Fibroblast of skin of right quadriceps (primary cell): ENCODE measurements around the gene OFD1.
A peak's percentile ranks its signal among the peaks of the same experiment; 100 is the strongest.

Source experiments
- DNase-seq: peaks from one replicate; pipeline ENCODE4 v3.0.0-alpha.2; 2013

Gene OFD1

DNA sequence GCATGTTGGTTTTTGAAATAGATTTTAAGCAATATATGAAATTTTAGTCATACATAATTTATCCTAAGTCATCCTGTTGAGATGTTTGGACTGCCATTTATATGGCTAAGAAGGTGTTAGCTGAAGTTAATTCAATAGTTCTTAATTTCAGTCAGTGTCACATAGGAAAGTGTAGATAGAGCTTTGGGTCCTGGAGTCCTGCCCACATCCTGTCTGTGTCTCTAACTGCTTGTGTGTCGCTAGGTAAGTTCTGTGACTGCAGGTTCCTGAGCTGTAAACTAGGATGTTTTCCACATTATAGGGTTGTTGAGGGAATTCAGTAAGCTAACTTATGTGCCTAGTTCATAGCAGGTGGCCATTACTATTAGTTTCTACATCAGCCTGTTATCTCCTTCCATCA, 20.7 kb downstream of the OFD1 start:
- DNase-seq = no peak

DNA sequence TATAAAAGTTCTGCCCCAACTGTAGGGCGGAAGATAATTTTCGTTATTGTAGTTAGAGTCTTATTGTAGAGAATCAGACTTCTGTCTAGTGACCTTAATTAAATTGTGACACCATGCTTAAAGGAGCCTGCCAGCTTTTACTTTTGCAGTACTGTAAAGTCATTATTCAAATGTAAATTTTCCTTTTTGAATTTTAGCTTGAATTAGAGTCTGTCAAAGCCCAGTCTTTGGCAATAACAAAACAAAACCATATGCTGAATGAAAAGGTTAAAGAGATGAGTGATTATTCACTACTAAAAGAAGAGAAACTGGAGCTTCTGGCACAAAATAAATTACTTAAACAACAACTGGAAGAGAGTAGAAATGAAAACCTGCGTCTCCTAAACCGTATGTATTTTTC, 21.8 kb downstream of the OFD1 start:
- DNase-seq = no peak

DNA sequence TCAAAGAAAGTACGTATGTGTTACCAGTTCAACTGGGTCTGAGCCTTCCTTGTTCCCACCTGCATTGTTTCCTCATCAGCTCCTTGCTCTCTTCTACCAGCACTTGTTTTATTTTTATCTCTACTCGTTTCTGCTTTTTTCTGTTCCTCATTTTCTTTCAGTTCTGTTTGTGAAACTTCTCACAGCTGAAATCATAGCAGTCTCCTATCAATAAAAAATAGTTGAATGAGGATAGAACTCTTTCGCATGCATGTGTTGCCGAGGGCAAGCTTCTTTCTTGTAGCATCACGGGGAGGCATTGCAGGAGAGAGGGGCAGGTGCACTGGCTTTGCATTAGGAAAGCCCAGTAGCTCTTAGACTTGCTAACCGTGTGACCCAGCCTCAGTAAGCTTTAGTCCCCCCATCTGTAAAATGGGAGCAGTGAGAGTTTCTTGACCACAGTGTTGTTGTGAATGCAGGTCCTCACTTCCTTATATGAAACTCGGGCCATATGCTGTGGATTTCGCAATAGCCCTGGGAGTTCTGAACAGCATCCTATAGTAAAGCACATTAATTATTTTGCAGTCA, 24.7 kb downstream of the OFD1 start:
- no peak for DNase-seq

DNA sequence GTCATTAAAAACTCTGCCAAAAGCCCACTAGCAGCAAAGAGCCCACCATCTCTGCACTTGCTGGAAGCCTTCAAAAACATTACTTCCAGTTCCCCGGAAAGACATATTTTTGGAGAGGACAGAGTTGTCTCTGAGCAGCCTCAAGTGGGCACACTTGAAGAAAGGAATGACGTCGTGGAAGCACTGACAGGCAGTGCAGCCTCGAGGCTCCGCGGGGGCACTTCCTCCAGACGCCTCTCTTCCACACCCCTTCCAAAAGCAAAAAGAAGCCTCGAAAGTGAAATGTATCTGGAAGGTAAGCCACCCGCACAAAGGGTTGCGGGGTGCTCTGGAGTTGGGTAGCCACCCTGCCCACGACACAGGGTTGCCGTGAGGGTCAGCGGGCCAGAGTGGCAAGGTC, 25.9 kb downstream of the OFD1 start:
- DNase-seq = no peak

DNA sequence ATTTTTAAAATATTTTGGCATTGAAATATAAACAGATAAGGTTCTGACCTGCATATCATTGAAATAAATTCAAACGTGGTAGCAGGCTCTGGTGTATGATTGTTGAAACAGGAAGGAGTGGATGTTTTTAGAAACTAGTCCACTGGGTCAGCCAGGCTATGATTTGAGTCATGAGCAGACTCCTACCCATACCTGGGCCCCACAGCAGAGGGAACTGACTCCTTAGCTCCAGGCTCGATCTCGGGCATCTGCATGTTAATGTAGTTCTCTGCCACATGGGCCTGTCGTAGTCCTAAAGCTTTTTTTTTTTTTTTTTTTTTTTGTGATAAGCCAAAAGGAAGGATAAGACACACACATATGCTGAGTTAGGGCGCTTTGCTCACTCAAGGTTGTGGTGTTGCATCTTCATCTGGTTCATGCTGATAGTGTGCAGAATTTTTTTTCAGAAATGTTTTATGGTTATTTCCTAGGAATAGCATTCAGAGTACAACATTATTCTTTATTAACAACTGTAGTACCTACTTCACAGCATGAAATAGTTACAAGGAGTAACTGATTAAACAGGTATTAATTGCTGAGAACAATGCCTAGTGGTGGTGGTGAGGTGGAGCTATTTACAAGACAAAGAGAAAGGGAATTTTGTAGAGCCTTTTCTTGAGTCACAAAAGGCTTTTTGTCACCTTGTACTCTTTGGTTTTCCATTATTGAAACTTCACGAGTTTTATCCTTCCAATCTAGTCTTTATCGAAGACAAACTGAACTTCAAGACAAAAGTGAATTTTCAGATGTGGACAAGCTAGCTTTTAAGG, 27.3 kb downstream of the OFD1 start:
- DNase-seq = peak; percentile 3

DNA sequence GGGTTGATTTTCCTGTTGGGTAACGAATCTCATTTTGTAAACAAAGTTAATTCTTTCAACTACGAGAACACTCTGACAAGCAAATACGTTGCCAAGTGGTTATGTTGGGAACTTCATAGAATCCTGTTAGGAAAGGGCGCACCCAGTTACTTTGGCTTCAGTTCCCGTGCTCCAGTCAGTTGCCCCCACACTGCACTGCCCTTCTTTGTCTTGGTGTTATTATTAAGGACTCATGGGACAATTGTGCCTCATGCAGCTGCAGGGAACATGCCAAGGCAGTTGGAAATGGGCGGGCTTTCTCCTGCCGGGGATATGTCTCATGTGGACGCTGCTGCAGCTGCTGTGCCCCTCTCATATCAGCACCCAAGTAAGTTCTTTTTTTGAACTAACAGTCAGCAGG, 28.9 kb downstream of the OFD1 start:
- no peak for DNase-seq

DNA sequence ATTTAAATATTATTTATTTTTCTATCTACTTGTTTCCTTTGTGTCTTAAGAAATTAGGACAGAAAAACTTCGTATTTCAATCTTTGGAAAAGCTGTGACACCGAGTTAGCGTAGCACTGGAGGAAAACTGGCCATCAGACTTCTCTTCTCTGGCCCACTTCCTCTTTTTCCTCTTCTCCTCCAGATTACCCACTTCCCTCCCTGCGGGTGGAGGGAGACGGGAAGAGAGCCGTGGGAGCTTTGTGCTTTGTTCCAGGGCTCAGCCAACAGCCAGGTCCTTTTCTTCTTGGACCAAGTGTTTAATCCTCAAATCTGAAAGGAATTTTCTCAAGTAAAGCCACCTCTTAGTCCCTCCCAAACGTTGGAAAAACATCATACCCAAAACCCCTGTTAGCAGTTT, 29.7 kb downstream of the OFD1 start:
- DNase-seq = no peak

DNA sequence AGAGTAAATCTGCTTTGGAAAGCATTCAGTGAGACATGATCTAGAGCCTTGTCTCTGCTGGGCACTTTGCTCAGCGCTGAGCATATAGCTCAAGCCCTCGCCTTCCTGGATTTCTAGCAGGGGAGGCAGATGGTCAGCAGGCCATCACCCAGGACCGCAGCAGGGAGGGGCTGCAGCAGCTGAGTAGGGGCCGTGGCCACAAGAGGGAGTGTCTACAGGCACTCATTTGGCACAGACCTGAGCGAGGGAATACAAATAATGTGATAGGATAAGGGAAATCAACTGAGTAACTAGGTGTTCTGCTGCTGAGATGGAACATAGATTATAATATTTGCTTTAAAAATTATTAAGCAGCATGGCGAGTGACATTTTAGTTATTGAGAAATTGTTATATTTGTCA, 30.2 kb downstream of the OFD1 start:
- no peak for DNase-seq

DNA sequence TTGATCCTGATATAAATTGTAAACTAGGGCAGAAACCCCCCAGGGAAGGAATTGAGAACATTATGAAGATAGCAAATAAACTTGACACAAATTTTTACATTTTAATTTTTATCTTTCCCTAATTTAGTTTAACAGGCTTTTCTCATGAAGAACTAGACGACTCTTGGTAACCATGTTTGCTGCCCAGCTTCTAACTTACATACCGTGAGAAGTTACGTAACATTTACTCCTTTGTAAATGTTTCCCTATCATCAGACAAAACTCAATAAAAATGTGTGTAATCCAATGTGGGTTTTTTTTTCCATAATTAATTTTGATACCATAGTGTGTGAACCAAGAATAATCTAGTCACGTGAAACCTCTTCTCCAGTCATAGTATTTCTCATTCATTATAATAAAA, 34.4 kb downstream of the OFD1 start:
- DNase-seq = no peak

DNA sequence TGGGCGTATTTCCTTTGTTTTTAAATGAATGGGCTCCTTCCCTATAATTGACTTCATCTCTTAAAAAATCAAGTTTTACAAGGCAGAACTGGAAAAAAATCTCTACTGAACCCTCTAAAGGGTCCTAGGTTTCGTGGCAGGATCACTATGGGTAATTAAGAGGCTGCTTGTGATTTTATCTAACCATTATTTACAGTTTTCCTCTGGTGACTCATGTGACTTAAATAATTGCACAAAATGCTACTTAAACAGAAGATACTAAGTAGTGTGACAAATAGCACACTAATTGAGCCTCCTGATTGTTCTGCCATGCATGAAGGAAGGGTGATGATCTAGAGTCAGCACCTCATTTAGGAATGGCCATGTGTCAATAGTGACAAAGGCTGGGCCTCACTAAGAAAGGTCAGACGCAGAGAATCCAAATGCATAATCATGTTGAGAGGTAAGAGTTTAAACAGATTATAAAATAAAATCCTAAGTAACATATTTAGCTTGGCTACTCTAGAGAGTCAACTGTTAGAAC, 35.5 kb downstream of the OFD1 start:
- no peak for DNase-seq

DNA sequence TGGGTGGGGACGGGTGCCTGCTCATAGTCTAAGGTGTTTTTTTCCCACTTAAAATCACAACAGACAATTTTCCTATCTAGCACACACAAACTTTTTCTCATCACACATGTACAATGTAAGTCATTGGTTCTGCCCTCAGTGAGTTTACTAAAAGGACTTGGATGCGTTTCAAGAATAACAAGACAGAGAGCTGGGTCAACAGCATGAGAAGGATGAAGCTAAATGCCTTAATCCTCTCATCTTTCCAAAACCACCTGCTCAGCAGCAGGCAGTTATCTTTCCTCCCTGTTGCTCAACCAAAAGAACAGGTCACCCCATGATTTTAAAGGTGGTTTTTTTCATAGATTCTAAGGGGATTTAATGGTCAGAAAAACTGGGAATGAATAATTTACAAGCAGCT, 40.1 kb downstream of the OFD1 start:
- DNase-seq = no peak

DNA sequence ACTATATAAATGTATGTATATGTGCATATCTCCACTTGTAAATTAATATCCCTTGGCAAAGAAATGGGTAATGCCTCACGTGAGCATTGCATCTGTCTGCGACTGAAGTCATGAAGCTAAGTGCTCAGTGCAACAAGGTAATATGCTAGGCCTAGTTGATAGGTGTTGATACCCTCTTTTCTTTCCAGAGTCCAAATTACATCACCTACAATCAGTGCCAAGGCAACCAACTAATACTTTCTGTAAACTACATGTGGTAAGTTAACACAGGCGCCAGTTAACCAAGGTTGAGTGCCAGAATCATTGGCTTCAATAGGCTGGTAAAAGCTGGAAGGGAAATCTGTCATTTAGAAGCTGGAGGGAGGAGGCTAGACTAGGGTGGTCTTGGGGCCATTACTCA, 41.3 kb downstream of the OFD1 start:
- DNase-seq = no peak

DNA sequence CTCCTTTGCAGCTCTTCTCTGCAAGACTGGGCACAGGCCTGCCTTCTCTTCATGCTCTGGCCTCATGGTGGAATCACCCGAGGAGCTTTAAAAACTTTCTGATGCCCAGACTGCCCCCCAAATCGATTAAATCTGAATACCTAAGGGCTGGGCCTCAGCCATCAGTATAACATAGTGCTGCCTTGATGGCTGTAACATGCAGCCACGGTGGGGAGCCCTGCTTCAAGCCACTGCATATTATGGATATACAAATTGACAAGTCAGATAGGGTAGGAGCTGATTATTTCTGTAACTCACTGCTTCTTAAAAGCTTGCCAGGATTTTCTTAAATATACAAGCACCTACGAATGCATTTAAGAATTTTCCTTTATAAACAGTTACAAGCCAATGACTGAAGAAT, 41.8 kb downstream of the OFD1 start:
- no peak for DNase-seq

DNA sequence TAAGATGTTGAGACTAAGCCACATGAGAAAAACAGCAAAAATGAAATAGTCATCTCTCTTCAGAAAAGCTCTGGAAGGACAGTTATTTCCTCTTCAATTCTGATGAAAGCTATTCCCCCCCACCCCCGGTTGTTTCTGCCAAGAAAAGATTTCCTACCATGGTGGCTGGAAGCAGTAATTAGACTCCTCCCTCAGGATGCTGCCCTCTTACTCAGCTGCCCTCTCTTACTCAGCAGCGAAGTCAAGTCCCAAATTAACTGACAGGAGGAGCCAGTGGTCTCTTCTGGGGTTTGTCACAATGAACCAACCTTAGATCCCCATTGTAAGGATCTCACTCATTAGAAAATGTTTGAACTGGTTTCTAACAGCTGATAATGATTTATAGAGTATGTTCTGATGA, 44.4 kb downstream of the OFD1 start:
- DNase-seq = peak; percentile 33

DNA sequence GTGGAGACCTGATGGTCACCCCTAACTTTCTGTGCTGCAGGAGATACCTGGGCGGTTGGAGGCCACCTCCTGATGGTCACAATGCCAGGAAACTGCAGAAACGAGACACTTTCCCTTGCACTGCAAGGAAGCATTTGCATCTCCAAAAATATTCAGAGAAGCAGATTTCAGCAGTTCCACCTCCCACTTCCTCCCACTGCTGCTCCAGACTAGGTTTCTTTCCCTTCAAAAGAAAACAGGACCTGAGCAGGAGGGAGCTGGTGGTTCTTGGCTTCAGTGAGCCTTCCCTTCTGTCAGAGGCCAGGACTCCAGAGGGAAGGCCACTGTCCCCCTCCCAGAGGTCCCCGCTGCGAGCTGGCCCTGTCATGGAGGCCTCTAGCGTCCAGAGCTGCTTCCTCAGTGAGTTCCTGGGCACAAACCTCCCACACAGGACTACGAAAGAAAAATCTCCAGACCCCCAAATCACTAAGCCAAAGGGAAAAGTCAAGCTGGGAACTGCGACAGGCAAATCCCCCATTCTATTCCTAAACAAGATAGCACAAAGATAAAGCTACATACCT, 46.4 kb downstream of the OFD1 start:
- no peak for DNase-seq

DNA sequence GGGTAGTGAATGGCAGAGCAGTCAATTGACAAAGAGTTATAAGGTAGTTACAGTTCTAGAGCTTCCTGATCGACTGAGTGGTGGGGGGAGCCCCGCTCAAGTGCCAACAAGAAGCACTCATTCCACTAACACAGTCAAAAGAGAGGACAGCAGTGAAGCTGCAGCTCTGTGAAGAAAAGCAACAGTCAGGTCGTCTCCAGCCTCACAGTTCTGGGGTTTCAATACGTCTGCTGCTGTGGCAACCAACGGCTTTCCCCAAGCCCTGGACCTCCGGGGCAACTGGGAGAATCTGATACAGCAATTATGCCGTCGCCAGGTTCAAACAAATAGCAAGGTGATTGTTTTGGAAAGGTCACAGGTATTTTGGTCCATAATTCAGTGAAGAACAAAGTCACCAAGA, 51.5 kb downstream of the OFD1 start:
- no peak for DNase-seq

DNA sequence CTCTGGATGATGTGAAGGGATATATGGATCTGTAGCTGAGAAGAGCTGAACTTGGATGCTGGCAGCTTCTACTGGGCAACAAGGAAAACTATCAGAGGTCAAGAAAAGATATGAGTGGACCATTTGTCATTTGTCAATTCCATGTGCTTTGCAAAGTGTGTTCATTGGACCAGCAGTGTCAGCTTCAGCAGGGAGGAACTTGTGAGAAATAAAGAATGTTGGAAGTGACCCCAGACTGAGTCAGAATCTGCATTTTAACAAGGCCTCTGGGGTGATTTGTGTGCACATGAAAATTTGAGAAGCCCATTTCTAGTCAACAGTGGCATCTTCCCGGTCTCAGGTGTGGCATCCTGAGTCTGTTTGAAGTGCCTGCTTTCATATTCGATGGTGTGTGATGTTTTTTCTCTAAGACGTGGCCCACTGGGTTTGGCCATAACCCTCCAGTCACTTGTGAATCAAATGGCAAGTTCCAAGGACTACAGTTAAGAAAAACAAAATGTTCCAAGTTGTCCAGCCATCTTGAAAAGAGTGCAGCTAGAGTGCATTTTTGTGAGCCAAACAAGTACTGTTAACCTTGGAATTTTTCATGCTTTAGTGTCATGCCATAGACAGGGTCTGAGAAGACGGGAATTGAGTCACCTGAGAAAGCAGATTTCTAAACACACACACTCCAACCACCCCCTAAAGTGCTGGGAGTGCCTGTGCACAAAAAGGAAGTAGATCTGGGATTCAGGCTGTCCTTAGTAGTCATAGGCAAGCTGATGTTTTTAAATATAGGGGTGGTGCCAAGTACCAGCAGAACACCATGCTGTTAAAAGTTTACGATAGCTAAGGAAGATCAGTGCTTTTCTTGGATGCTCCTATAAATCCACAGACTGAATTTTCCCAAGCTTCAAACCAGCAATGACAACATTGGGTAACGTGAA, 55.9 kb downstream of the OFD1 start:
- peak; percentile 4 for DNase-seq

DNA sequence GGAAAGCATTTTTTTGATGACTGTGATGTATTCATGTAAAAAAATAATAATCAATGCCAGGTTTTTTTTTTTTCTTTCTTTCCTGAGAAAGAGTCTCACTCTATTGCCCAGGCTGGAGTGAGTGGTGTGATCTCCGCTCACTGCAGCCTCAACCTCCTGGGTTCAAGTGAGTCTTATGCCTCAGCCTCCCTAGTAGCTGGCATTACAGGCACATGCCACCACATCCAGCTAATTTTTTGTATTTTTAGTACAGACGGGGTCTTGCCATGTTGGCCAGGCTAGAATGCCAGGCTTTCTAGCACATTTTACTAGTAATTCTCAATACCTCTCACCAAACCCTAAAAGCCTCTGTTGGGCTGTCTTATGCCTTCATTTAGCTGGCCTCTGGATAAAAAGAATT, 56.6 kb downstream of the OFD1 start:
- no peak for DNase-seq

DNA sequence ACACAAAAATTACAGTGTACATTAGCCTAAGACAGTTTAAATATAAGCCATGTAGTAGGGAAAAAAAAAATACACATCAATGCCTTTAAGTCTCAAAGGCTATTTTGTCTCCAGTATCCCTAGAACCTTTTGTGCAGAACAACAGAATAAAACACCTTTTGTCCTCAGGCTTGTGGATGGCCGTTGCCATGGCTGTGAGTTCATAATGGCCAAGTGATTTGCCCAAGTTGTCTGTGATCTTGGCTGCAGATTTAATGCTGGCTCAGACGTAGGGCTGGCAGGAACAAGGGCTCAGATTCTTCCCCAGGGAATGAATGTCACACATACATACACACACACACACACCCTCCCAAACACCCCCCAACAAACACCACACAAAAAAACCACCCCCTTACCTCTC, 57.0 kb downstream of the OFD1 start:
- DNase-seq = no peak

DNA sequence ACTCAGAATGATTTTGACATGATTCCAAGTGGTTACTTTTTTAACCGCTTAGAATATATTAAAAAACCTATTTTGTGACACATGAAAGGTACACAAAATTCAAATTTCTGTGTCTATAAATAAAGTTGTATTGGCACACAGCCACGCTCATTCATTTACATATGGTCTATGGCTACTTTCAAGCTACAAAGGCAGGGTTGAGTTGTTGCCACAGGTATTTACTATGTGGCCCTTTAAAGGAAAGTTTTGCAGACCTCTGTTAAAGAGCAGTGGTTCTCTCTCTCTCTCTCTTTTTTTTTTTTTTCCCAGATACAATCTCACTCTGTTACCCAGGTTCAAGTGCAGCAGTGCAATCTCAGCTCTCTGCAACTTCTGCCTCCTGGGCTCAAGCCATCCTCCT, 59.3 kb downstream of the OFD1 start:
- DNase-seq = no peak

DNA sequence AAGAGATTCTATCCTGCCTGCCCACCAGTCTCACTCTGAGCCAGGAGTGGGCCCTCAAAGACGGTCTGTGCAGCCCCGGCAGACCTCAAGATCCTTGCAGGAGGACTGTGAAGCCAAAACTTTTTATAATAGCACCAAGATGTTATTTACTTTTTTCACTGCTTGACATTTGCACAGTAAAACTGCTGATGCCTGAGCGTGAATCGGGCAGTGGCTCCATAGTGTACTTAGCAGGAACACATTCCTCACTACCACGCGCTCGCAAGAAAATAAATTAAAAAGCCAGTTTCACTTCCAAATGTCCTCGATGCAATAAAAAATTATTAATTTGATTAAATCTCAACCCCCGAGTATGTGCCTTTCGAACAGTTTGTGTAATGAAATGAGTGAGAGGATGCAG, 59.9 kb downstream of the OFD1 start:
- no peak for DNase-seq

DNA sequence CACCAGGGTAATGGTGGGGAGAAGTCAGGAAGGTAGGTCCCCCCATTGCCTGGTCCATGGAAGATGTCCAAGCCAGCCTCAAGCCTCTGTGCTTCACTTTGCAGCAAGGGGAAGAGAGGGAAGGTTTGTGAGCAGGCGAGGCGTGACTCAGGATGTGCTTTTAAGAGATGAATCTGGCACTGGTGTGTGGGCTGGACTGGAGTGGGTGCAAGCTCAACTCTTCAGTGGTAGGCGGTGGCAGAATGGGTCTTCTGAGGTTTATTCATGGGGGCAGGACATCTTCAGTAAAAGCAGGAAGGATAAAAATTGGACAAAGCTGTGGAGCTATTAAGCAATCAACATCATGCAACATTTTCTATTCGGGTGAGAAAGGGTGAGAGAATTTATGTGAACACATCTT, 63.0 kb downstream of the OFD1 start:
- DNase-seq = no peak

DNA sequence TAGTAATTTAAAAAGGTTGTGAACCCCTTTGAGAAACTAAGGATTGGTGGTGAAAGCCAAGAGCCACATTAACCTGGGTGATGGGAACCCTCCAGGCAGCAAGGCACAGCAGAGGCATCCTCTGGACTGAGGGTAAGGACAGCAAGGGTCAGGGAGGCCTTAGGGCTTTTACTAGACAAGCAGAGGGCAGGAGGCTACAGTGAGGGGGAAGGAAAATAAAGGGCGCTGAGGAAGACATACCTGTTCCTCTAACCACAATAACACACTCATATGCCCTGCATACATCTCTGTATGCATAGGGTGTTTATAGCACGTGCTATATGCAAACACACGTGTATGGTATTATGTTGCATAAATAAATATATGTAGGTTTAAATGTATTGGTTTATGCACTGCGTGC, 63.6 kb downstream of the OFD1 start:
- DNase-seq = no peak
